Measurements from ENCODE around the gene KANK2.

Gene KANK2

DNA sequence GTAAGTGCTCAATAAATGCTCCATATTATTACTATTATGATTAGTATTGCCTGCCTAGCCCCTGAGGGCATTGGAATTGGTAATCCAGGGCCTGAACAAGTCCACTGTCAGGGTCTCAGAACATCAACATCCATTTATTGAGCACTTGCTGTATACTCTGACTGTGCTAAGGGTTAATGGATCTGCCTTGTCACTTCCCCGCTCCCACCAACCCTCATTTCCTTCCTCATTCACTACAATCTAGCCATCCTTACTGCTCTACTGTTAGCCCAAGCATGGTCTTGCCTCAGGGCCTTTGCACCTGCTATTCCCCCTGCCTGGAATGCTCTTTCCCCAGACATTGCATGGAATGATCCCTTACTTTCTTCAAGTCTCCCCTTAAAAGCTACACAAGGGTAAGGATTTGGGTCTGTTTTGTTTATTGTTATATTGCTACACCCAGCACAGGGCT, 29.4 kb upstream of the KANK2 start:
- intact Hi-C loops (cut with DNase I) = no loop called here
- no peak for DNase-seq

DNA sequence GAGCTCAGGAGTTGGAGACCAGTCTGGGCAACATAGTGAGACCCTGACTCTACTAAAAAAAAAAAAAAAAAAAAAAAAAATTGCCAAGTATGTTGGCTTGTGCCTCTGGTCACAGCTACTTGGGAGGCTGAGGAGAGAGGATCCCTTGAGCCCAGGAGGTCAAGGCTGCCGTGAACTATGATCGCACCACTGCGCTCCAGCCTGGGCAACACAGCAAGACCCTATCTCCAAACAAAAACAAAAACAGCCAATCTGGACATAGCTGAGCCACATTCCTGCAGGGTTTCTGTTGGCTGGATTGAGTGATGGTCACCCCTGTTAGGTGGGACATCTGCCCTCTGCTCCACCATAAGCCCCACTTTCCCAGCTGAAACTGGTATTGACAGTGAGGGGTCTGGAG, 28.5 kb upstream of the KANK2 start:
- DNase-seq = no peak
- intact Hi-C loops (cut with DNase I) = no loop called here

DNA sequence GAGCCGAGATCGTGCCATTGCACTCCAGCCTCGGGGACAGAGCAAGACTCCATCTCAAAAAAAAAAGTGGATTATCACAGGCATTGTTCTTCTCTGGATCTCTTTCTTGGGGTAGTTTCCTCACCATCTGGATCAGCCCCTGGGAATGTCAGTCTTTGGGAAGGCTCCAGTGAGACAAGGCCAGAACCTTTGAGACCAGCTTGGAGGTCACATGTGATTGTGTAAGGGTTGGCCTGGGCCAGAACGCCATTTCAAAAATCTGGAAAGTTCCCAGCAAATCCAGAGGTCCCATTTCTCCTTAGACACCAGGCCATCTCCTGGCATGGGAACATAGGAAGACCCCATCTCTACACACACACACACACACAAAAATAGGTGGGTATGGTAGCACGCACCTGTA, 27.8 kb upstream of the KANK2 start:
- no peak for DNase-seq
- intact Hi-C loops (cut with DNase I) = no loop called here

DNA sequence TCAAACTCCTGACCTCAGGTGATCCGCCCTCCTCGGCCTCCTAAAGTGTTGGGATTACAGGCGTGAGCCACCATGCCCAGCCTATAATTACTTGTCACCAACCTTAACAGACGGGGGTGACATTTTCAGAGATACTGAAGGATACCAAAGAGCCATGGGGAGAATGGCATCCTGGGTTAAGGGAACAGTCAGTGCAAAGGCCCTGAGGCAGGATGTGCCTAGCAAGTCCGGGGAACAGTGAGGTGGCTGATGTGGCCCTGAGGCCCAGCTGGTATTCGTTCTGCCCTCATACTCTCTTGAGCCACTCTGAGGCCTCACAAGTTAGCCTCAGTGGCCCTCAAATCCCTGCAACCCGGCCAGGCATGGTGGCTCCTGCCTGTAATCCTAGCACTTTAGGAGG, 27.1 kb upstream of the KANK2 start:
- DNase-seq = no peak
- intact Hi-C loops (cut with DNase I) = no loop called here

DNA sequence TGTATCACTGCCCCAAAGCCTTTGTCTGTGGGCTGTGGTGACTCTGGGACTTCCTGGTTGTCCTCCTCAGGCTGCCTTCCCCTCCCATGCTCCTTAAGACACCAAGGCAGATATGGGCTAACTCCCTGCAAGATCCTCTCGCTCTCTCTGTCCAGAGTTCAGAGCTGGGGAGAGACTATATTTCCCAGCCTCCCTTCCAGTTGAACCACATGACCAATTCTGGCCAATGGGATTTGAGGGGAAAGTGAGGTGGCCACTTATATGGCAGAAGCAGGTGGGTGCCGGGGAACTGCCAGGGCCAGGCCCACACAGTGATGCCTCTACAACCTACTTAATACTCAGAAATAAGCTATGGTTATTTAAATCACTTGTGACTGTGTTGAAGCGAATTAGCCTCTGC, 25.9 kb upstream of the KANK2 start:
- DNase-seq = no peak
- intact Hi-C loops (cut with DNase I) = no loop called here

DNA sequence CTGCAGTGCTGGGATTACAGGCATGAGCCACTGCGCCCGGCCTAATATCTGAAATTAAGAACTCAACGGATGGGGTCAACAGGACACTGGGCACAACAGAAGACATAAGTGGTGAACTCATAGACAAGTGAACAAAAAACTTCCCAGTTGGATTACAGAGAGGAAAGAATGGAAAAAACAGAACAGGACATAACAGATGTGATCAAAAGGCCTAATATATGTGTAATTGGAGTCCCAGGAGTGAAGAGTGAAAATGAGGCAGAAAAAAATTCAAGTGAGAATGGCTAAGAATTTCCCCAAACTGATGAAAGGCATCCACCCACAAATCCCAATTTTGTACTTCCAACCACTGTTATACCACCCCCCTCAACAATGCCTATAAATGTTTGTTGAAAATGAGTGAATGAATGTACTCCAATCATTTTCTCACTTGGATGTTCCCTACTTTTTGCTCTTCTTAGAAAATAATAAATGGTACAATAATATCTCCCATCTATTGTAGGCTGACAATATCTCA, 23.8 kb upstream of the KANK2 start:
- DNase-seq = no peak
- intact Hi-C loops (cut with DNase I) = no loop called here

DNA sequence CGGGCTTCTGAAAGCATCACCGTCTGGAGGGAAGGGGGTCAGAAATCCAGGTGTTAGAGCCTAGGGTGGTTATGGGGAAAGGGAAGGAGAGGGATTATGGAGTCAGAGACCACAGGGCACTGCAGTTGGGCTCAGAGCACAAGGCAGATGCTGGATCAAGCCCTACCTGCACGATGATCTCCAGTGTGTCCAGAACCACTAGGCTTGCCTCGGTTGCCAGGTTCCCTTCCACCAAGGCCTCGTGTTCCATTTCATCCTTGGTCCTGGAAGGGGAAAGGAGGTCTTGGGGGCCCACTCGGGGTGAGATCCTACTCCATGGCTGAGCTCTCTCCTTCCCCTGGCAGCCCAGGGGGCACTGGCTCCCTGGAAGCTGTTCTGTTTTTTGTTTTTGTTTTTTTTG, 17.0 kb upstream of the KANK2 start:
- intact Hi-C loops (cut with DNase I) = no loop called here
- DNase-seq = no peak

DNA sequence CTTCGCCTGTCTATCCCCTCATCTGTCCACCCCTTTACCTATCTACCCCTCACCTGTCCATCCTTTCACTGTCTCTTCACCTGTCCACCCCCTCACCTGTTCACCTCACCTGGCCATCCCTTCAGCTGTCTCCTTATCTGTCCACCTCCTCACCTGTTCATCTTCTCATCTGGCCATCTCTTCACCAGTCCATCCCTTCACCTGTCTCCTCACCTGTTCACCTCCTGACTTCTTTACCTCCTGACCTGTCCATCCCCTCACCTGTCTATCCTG, 13.2 kb upstream of the KANK2 start:
- no peak for DNase-seq
- intact Hi-C loops (cut with DNase I) = no loop called here

DNA sequence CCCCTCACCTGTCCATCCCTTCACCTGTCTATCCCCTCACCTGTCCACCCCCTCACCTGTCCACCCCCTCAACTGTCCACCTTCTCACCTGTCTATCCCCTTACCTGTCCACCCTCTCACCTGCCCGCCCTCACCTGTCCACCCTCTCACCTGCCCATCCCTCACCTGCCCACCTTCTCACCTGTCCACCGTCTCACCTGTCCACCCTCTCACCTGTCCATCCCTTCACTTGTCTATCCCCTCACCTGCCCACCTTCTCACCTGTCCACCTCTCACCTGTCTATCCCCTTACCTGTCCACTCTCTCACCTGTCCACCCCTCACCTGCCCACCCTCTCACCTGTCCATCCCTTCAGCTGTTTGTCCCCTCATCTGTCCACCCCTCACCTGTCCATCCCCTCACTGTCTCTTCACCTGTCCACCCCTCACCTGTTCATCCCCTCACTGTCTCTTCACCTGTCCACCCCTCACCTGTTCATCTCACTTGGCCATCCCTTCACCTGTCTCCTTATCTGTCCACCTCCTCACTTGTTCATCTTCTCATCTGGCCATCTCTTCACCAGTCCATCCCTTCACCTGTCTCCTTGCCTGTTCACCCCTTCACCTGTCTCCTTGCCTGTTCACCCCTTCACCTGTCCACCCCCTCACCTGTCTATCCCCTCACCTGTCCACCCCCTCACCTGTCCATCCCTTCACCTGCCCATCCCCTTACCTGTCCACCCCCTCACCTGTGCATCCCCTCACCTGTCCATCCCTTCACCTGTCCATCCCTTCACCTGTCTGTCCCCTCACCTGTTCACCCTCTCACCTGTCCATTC, 12.7 kb upstream of the KANK2 start:
- intact Hi-C loops (cut with DNase I) = no loop called here

DNA sequence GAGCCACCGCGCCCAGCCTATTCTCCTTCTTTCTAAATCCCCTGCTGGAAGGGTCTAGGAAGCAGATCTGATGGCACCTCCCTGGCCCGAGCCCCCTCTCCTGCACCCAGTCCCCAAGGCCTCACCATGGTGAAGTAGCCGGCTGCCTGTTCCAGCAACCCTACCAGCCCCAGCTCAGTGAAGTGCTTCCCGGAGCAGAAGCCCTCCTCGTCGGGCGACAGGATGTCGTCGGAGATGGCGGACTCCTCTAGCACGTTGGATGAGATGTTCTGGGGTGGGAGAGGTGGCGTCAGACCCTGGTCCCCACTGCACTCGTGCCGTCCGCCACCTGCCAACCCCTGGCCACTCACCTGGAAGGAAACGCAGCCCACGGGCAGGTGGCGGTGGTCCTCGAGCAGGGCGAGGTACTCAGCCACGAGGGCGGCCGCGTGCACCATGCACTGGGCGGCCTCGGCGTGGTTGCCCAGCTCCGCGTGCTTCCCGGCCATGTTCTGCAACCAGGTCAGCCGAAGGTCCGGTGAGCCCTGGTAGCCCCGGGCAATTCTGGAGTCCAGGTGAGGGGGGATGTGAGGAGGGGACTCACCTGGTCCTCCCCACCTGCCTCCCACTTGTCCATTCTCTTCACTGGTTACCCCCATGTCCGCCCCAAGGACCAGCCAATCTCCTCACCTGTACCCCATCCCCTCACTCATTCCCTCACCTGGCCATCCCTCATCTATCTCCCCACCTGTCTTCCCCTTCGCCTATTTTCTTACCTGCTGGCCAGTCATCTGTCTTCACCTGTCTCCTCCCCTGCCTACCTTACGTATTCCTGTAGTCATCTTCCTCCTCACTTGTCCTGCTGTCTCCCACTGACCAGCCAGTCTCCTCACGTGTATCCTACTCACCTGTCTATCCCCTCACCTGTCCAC, 11.5 kb upstream of the KANK2 start:
- DNase-seq = no peak
- intact Hi-C loops (cut with DNase I) = no loop called here

More for the DNA sequence above, 12.7 kb upstream of the KANK2 start:
- DNase-seq = no peak

DNA sequence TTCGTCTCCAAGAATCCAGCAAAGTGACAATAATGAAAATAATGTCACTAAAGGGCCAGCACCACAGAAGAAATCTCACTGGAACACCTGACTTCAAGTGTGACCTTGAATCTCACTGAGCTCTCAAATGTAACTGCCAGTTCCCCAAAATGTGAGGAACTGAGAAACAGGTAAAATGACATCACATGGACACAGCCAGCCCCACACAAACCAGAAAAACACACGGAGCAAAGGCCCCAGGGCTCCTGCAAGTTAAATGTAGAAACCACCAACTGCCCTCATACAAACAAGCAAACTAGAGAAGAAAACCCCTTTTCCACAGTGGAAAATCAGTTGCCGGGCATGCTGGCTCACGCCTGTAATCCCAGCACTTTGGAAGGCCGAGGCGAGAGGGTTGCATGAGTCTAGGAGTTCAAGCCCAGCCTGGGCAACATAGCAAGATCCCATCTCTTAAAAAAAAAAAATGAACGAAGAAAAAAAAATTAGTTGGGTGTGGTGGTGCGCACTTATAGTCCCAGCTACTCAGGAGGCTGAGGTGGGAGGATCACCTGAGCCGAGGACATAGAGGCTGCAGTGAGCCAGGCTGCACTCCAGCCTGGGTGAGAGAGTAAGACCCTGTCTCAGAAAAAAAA, 8.7 kb upstream of the KANK2 start:
- DNase-seq = no peak
- intact Hi-C loops (cut with DNase I) = no loop called here

DNA sequence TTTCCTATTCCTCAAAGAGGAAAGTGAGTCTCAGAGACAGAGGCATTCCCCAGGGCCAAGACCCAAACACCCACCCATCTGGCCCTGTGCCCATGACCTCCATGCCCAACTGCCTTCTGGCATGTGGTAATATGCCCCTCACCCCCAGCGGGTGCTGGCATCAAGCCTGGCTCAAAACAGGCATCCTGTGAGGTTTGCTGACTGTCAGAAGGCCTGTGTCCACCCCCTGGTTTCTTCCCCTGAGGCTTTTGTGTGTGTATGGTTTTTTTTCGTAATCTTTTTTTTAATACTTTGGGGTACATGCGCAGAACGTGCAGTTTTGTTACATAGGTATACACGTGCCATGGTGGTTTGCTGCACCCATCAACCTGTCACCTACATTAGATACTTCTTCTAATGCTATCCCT, 7.6 kb upstream of the KANK2 start:
- no peak for DNase-seq
- intact Hi-C loops (cut with DNase I) = no loop called here

DNA sequence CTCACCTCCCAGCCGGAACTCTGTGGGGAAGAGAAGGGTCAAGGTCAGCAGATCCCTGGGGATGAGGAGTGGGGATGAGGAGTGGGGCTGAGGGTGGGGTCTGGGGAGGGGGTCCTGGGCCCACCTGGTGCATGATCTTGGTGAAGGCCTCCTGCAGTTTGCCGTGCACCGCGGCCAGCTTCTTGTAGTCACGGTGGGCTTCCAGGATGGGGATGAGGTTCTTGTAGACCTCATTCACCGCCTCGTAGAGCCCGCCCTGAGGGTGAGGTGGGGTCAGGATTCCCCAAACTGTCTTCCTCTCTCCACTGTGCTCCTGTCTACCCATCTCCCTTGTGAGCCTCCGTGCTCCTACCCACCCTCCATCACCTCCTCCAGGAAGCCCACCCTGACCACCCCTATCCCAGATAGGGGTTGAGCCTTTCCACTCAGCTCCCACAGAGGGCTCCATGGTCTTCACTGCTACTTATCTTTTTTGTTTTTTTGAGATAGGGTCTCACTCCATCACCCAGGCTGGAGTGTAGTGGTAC, 6.8 kb upstream of the KANK2 start:
- DNase-seq = no peak
- intact Hi-C loops (cut with DNase I) = no loop called here

DNA sequence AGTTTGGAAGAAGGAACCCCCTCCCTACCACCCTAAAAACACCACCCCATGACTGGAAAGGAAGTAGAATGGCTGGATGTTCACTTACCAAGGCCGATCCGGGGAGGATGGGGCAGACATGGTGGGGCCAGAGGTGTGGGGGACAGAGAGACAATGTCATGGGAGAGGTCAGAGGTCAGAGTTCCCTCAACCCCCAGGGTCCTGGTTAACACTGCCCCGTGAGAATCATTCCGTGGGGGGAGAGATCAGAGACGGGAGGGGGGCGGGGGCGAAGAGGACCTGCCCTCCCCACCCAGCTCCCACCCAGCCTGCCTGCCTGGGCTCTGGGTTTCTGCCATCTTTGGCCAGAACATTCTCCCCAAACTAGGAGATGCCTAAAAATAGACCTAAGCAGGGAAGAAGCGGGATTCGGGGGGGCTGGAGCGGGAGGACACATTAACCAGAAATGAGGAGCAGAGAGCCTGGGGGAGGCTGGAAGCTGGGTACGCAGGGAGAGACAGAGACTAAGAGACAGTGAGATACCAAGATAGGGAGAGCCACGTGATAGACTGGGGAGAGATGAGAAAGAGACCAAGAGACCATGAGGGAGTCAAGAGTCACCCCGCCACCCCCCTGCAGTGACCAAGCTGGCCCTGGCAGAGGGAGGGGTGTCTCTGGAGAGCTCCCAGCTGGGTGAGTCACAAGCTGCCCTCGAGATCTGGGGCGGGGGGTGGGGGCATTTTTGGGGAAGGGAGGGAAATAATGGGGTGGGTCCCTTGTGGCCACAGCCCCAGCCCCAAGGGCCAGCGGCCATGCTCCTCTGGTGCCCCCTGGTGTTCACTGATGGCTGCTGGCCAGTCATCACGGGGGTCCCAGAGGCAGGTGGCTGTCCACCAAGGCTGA, 6.1 kb upstream of the KANK2 start:
- DNase-seq = peak in 9 of 10 donors; percentile 47 to 92 (median 65)
- intact Hi-C loops (cut with DNase I) = loop anchor here (1.0 kb wide), 1 partner anchor 65 kb away; no protein-coding TSS in a partner anchor

DNA sequence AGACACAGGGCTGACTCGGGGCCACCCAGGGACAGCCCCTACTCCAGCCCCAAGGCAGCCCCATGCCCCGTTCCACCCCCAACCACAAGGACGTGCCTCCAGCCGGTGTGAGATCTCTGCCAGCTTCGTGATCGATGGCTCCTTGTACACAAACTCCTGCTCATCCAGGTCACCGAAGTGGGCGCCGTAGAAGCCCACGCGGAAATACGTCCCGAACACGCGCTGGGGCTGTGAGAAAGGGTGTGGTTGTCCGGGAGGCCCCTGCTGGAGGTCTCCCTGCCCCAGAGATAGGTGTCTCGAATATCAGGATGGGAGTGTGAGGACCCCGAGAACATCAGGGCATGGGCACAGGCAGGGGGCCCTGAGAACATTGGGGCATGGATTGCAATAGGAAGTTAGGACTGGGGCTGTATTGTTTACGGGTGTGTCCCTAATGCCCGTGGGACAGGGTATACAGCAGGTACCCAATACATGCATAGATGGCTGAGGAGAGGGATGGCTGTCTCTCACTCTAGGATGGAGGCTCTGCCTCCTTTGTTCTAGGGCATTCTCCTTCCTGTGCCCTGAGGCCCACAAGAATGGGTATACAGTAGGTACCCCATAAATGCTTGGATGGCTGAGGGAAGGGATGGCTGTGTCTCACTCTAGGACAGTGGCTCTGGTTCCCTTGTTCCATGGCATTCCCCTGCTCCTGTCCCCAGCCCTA, 5.3 kb upstream of the KANK2 start:
- DNase-seq = no peak
- intact Hi-C loops (cut with DNase I) = loop anchor here (1.0 kb wide), 1 partner anchor 64 kb away; no protein-coding TSS in a partner anchor

DNA sequence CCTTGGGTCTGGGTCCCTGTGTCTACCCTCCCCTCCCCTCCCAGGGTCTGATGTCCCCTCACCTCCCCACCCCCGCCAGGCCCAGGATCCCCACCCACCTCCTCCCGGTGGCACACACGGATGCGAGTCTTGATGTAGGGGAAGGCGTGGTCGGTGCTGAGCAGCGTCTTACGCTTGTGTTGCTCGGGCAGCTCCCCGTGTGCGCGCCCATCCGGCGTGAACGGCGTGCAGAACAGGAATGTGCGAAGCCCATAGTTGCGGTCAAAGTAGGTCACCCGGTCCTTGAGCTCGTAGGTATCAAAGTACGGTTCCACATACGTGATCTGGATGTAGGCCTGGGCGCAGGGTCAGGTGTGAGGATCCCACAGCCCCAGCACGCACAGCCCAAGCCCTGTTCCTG, 4.4 kb upstream of the KANK2 start:
- DNase-seq = no peak
- intact Hi-C loops (cut with DNase I) = no loop called here

DNA sequence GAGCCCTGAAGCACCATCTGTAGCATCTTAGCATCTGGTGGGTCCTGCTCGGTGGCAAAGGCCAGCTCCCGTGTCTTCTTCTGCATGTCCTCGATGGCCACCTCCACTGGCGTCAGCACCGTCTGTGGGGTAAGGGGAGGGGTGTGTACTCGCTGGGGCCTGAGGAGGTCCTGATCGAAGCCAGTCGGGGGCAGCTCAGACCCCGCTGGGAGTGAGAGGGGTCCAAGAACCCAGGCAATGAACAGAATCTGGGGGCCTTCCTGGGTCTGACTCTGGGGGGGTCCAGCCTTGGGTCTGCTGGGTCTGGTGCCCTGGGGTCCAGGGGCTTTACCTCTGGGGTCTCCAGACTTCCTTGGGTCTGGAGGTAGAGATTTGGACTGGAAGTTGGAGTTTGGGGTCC, 3.6 kb upstream of the KANK2 start:
- intact Hi-C loops (cut with DNase I) = no loop called here
- DNase-seq = no peak

DNA sequence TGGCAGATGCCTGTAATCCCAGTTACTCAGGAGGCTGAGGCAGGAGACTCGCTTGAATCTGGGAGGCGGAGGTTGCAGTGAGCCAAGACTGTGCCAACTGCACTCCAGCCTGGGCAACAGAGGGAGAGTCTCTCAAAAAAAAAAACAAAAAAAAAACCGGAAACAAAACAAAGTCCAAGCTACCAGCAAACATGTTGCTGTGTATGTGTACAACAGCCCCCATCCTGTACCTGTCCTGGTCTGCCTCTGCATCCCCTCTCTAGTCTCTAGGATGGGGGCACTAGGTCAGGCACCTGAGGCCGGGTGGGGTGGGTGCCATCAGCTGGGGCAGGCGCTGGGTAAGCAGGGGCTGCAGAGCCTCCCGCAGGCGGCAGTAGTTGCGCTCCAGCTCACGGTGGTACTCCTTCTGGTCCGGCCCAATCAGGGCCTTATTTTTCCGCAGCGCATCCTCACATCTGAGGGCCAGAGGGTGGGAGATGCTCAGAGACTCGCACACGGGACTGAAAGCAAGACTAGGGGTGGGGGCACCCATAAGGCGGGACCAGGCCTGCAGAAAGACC, 2.8 kb upstream of the KANK2 start:
- DNase-seq = no peak
- intact Hi-C loops (cut with DNase I) = no loop called here

DNA sequence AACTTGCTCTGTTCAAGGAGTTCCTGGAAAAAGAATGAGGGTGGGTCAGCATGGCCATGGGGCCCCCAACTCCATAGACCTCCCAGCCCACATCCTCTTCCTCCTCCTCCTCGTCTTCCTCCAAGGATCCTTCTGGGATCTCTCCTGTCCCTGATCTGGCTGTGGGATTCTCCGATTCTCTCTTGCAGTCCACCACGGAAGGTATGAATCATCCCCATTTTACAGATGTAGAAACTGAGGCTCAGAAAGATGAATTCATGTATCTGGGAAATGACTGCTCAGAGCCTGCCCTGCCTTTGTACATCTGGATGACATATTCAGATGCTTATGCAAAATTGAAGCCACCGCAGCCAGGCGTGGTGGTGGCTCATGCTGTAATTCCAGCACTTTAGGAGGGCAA, 2.2 kb upstream of the KANK2 start:
- DNase-seq = no peak
- intact Hi-C loops (cut with DNase I) = no loop called here

Data from posterior cingulate gyrus (tissue), 11 donors.